OCI-M1 (cell line): Measurements from ENCODE around the gene ROBO1.
A peak's percentile ranks its signal among the peaks of the same experiment; 100 is the strongest.
"Not testable (repeated sequence)": the region's sequence is repeated elsewhere in the genome, so short reads cannot be mapped to it uniquely, and the experiment has no call there.

Source experiments
- DNase-seq: peaks from one replicate; lab custom pipeline; 2025; lab: John Stamatoyannopoulos, UW

ROBO1 gene

DNA sequence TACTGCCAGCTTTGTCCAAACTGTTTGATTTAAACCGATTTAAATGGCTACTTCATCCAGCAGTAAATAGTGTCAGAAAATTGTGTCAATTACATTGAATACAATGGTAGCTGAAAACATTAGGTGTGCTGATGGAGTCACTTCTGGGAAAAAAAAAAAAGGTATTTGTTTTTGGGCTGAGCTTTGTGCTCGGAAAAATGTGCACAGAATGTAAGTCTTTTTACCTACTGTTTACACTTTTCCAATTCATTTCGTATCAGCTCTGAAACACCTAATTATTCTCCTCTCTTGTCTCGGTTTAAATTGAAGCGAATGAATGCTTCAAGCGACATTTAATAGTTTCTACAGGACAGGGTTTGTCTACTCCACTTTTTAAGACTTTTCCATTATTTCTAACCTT lies 1078.4 kb downstream of the ROBO1 start:
- DNase-seq: no peak

DNA sequence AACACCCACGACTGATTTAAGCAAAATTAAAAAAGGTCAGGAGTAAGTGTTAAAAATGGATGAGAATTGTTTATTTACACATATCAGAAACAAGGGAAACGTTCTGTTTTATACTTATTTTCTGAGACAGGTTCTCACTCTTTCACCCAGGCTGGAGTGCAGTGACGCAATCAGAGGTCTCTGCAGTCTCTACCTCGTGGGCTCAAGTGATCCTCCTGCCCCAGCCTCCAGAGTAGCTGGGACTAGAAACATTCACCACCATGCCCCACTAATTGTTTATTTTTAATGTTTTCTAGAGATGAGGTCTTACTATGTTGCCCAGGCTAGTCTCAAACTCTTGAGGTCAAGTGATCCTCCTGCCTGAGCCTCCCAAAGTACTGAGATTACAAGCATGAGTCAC lies 1080.3 kb downstream of the ROBO1 start:
- DNase-seq: no peak

DNA sequence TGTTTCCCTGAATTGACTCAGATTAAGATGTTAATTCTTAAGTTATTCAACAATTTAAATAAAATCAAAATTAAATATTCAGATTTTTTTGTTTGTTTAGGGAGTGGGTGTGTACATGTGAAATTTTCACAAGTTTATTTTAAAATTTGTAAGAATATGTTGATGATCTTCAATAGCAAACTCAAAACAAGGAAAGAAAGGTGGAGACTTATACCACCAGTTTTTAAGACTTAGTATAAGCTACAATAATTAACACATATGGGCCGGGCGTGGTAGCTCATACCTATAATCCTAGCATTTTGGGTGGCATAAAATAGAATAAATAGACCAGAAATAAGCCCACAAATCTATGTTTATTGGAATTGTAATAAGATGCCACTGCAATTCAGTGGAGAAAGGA lies 1084.5 kb downstream of the ROBO1 start:
- no peak for DNase-seq

DNA sequence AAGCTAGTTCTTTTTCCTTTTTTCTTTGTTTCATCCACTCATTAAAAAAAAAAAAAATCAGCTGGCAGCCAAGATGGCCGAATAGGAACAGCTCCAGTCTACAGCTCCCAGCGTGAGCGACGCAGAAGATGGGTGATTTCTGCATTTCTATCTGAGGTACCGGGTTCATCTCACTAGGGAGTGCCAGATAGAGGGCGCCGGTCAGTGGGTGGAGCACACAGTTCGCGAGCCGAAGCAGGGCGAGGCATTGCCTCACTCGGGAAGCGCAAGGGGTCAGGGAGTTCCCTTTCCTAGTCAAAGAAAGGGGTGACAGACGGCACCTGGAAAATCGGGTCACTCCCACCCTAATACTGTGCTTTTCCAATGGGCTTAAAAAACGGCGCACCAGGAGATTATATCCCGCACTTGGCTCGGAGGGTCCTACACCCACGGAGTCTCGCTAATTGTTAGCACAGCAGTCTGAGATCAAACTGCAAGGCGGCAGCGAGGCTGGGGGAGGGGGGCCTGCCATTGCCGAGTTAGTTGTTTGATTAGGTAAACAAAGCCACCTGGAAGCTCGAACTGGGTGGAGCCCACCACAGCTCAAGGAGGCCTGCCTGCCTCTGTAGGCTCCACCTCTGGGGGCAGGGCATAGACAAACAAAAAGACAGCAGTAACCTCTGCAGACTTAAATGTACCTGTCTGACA lies 1092.5 kb downstream of the ROBO1 start:
- DNase-seq: not testable (repeated sequence)

DNA sequence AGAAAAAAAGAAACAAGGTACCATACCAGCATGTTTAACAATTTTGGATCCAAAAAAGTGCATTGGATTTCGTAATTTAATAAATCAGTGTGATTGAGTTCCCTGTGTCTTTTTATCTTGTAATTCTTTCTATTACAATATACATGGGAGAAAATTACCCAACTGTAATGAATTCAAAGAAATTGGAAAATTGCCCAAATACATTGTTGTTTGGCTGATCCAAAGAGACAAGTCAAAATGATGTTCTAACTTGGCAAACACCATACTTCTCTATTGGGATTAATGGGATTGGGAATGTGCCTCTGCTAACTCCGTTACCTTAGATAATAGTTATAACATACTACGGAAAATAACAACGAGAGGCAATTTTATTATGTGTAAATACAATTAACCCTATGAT lies 1097.1 kb downstream of the ROBO1 start:
- no peak for DNase-seq

DNA sequence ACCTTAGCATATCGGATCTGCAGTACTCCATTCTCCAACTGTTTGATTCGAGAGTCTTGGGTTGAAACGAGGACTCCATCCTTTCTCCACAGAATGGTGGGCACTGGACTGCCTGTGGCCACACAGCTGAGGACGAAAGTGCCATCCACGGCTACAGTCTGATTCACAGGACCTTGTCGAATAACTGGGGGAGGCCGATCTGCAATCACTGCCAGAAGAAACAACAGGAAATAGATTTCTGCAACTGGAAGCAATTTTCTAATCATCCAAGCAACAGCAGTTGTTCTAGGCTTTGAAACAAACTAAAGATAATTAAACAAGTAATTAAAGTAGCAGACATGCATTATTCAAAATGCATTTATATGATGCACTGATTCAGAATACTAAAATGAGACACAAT lies 1097.7 kb downstream of the ROBO1 start:
- no peak for DNase-seq

DNA sequence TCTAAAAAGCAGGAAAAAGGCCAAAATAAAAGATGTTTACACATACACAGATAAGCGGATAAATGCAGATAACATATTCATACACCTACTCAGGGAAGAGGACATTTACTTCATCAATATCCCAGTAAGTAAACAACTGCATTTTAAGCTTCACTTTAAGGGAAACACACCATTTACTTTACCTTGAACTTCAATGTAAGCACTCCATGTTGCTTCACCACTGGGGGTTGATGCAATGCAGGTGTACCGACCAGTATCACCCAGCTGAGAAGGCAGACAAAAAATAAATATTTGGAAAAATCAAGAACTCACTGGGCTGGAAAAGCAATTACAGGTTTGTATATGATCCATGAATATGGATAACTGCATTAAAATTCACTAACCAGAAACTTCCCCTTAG lies 1099.5 kb downstream of the ROBO1 start:
- DNase-seq: no peak

DNA sequence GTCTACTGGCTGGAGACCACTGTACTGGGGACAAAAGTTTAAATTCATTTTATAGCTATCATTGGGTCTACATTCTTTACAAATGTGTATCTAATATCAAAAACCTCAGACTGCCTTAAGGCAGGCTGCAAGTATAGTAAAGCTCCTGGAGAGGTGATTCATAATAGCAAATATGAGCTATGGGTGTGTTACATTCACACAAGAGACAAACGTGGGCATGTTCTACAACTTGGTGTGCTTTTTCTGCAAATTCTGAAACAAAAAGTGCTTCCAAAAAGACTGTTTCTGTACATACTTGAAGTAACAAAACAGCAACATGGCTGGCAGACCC lies 1101.4 kb downstream of the ROBO1 start:
- DNase-seq: no peak

DNA sequence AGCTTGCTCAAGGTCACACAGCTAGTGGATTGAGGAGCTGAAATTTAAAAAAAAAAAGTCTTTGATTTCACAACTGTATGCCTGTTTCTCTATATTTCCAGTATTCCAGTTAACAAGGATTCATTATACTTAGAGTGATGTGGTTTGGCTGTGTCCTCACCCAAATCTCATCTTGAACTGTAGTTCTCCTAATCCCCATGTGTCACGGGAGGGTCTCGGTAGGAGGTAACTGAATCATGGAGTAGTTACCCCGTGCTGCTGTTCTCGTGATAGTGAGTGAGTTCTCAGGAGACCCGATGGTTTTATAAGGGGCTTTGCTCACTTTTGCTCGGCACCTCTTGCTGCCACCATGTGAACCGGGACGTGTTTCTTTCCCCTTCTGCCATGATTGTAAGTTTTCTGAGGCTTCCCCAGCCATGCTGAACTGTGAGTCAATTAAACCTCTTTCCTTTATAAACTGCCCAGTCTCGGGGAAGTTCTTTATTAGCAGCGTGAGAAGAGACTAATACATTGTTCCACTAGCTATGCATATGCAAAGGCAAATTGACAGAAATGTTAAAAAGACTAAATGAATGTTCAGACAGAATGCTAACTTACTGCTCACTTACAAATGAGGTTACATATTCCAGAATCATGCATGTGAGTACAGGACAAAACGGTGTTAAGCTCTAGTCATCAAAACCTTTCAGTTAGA lies 1101.9 kb downstream of the ROBO1 start:
- DNase-seq: no peak

DNA sequence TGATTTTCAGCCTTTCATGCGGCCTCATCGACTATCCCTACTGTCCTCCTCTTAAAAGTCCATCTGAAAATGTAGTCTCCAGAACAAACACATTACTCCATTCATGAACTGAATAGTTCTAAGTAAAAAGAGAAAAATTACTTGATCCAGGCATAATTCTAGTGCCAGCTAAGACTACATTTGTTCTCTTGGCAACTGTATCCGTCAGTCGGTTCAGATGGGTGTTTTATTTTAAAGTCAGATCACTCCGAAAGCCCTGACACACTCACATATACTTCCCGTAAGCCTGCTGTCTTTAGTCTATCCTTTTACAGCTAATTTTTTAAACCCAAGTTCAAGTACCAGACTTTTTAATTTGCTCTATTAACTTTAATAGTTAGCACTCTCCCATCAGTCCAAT lies 1102.7 kb downstream of the ROBO1 start:
- DNase-seq: no peak

DNA sequence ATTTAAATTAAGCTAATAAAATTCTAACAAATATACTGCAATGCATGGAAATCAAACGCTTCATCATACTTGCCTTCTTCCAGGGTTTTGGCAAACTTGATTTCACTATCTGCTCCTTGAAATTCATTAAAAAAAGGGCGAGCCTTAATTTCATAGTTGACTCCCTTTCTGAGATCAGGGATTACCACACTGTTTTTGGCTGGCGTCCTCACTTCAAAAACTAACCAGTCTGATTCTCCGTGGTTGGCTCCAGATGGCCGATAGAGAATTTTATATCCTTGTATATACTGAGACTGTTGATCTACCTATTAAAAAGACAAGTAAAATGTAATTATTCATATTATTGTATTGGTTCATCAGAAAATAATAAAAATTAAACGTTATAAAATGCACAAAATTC lies 1106.8 kb downstream of the ROBO1 start:
- DNase-seq: no peak

DNA sequence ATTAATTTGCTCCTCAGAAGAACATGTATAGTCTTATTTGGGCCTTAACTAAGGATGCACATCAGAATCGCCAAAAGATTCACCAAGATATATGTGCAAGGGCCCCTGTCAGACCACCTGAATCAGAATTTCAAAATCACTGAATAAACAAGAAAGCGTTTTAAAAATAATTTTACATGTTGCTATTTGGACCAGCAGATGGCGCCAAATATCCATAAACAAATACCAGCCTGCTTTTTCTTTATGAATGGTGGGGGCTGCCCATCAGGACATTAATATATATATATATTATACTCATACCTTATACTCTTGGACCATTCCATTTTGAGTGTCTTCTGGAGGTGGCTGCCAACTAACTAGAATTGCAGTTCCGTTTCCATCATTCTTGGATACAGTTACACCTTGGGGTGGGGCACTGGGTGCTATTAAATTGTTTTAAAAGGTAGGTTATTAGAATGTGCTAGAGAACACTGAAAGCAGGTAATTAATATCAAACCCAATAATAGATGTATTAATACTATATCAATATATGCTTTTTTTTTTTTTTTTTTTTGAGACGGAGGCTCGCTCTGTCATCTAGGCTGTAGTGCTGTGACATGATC lies 1108.3 kb downstream of the ROBO1 start:
- DNase-seq: peak; percentile 63

DNA sequence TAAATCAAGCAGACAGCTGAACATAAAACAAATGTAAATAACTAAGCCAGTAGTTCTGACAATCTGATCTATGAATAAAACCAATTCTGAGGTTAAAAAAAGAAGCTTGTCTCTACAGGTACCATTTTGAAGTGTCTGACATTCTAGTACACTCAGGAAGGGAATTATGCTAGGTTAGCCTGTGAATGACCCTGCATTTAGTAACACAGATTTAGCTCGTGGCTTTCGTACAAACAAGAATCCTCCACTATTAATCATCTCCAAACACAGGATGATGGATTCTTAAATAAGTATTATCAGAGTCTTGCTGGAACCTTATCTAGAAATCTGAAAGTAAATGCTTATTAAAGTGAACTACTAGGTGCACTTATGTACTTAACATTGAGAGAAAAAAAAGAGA lies 1120.1 kb downstream of the ROBO1 start:
- DNase-seq: peak; percentile 38

DNA sequence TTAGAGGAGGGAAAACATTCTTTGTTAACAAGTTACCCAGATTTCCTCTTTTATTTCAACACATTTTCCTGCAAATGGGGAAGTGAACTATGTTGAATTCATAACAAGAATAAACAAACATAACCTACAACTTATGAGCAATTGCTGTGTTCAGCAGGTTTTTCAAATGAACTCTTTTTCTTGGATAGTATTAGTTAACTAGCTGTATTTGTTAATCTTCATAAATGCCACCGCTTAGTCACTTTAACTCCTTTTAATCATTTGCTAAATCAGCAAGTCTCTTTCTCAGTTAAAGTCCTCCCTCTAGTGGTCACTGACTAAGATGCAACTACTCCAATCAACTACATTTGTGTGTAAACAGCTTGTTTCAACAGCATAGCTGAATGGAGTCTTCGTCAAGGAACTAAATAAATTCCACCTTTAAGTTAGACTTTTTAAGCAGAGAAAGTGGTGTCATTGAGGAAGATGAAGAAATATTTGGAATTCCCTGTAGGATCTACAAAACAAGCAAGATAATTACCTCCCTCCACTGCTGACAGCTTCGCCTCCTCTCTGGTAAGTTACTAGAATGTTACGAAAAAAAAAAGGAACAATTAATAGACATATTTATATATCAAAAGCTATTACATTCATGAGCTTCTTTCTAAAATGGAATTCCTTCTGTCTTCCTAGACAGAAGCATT lies 1122.0 kb downstream of the ROBO1 start:
- DNase-seq: peak; percentile 87

DNA sequence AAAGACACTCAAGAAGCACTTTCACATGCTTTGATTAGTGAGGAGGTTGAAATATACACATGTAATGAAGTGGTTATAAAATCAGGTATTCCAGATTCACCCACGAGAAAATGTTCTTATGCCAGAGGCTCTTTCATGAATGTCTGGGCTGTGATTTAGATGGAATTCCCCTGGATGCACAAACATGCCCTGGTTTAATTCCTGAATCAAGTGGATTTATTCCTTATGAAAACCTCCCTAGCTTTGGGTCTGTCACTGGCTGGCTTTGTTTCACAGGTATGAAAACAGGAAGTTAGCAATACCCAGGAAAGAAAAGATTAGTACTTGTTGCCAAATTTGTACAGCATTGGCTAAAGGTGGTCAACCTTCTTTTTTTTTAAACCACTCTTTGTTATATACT lies 1123.0 kb downstream of the ROBO1 start:
- peak; percentile 34 for DNase-seq

DNA sequence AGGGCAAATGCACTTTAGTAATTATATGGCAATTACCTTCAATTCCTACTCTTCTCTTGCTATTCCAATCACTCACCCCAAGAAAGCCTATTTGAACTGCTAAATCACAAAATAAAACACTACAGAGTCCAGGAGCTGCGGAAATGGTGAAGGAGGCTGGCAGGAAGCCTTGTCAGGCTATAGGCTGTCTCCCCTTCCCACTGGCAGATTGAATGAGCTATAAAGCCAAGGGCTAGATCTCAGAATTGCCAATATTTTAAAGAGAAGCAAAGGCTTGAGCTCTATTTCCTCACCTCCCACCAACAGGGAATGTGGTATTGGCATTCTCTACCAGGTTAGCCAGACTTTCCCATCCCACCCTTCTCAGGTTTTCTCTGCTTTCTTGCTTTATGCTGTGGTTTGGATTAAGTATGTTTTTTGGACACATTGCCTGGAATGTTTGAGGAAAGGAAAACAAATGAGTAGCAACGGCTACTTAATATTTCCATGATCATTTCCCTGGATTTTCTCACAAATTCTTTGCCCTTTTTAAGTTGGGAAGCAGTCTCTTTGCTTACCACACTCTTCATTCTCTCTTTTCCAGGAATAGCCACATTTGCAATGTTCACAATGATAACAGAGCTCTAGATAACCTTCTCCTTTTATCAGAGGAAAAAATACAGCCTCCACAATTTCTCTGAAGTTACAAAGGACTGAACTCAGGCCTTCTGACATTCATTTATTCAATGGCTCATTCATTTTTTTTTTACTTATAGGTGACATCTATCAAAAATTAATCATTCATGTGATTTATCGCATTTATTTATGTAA lies 1125.4 kb downstream of the ROBO1 start:
- DNase-seq: peak; percentile 80

DNA sequence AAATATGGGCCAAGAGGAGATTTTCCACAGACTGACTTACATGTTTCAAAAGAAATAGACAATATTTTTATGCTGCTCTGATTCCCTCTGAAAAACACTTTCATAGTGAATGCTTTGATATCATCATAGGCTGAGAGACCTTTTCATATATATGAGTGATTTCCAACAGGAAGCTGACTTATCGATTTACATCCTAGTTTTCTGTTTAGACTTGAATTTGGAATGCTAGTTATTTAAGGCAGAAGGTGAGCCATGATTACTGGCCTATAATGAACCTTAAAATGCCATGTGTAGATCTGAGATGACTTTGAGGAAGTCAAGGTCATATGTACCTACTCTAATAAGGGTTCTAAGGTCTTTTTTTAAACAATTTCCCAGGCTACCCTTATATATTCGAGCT lies 1126.1 kb downstream of the ROBO1 start:
- peak; percentile 28 for DNase-seq

DNA sequence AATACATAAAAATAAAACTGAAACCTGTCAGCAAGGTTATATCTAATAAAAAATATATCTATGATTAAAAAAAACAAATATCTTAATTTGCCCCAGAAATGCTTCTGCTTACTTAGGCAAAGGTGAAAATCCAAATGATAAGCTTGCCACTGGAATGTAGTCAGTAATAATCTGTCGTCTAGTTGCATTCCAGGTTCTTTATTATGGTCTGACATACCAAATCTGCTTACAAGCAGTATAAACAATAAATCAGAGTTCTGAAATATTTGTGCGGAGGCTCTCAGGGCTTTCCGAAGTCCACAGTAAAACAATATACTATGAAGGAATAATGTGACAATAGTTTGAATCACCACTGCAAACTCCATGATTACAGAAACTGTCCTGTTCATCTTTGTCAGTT lies 1133.5 kb downstream of the ROBO1 start:
- no peak for DNase-seq

DNA sequence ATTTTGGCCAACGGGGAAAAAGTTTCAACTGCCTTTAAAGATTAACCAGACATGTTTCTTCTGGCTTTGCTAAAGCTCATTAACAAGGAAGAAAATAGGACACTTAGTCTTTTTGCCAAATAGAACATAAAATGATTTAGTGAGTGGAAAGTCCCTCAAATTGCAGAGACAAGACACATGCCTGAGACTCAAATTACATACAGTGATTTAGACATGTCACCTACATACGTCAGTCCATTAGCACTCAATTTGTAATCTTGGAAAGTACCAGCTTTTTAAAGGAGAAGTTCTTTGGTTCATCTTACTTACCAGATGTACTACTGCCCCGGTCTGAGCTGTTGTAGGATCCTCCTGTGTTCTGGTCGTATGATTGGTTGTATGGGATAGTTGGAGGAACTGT lies 1134.2 kb downstream of the ROBO1 start:
- no peak for DNase-seq

DNA sequence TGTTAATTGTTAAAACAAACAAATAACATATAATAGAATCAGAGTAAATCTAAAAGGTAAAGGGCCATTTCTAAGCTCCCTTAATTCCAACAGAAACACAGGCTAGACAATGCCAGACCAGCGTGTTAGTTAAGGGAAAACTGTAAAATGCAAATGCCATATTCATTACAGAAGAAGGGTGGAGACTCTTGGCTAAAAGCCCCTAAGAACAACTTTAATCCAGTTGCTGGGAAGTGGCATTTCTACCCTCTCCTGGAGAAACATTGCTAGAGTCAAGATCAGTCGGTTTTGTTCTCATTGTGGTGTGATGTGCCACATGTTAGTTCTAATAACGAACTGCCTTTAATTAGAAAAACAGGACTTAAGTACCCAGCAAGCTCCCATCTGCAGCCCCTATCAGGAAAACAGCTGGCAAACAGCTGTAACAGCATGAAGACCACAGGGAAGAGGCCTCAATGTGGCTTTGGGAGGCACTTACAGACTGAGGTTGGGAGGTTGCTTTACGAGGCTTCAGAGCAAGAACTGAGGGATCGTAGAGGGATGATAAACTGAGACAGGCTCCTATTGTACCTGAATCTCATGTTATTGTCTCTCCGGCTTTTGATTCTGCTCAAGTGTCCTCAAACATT lies 1134.8 kb downstream of the ROBO1 start:
- DNase-seq: no peak

DNA sequence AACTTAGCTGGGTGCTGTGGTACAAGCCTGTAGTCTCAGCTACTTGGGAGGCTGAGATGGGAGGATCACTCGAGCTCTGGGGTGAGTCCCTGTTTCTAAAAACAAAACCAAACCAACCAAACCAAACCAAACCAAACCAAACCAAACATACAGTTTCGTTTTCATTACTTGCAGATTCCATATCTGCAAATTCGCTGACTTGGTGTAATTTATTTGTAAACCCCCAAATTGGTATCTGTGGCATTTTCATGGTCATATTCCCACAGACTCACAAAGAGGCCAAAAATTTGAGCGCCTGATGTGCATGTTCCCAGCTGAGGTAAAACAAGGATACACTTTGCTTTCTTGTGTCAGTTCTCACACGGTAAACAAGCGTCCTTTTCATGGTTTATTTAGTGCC lies 1138.3 kb downstream of the ROBO1 start:
- no peak for DNase-seq
